PFSK-1 (cell line): ENCODE measurements around the gene CNTNAP5.

Source experiments
- FOXP2 ChIP-seq: optimal IDR thresholded peaks from 2 replicates; pipeline ENCODE3; 2011; ENCODE audit warnings: borderline replicate concordance, control low read depth, inconsistent platforms; ENCODE audit not compliant: insufficient read depth; ENCODE audit errors: extremely low read length, extremely low read depth
- POLR2AphosphoS5 ChIP-seq: IDR thresholded peaks from 2 replicates; pipeline ENCODE4 v1.6.1; 2012; ENCODE audit warnings: low read depth, mild to moderate bottlenecking, control low read depth, low read length, moderate library complexity
- REST ChIP-seq, 2 experiments: IDR thresholded peaks; 2 replicates each; pipeline versions ENCODE4 v1.6.1 to v1.8.0; 2011 to 2012; ENCODE audit warnings: low read depth in 2 of 2, low read length in 2 of 2, control low read depth in 1 of 2, inconsistent platforms in 1 of 2, mild to moderate bottlenecking in 1 of 2, moderate library complexity in 1 of 2; ENCODE audit not compliant: insufficient read depth in 1 of 2
- SIN3A ChIP-seq: IDR thresholded peaks from 2 replicates; pipeline ENCODE4 v1.6.1; 2012; ENCODE audit warnings: mild to moderate bottlenecking, low read length, moderate library complexity, borderline replicate concordance; ENCODE audit not compliant: insufficient read depth
- TAF1 ChIP-seq: IDR thresholded peaks from 2 replicates; pipeline ENCODE4 v1.6.1; 2012; ENCODE audit warnings: low read length, control low read depth, borderline replicate concordance; ENCODE audit not compliant: insufficient read depth

CNTNAP5 gene

DNA sequence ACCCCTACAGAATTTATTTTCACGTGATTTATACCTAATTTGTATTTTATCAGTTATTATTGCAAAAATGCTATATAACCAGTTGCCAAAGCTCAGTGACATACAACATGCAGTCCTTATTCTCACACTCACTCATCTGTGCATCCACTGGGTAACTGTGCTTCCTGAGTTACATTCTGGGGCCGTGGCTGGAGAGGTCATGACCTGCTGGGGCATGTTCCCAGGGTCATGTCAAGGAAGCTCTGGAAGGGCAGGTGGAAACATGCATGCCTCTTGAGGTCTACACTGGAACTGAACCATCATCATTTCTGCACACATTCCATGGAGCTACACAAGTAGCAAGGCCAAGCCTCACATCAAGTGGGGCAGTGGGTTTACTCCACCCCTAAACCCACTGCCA, 715.5 kb downstream of the CNTNAP5 start:
- TF ChIP-seq REST (IDR thresholded peaks at IDR 0.05; ENCODE audit: insufficient read depth in 1 of 2, low read depth in 2 of 2, low read length in 2 of 2) (no peak), SIN3A (no peak), FOXP2 (no peak), POLR2AphosphoS5 (no peak), TAF1 (no peak)

GRCh38 chr2:124753842-124754241, 728.8 kb downstream of the CNTNAP5 start:
- TF ChIP-seq POLR2AphosphoS5 (no peak), FOXP2 (no peak), TAF1 (no peak), REST (IDR thresholded peaks at IDR 0.05; ENCODE audit: insufficient read depth in 1 of 2, low read depth in 2 of 2, low read length in 2 of 2) (no peak), SIN3A (no peak)

- no peak for TF ChIP-seq POLR2AphosphoS5
- no peak for TF ChIP-seq REST (IDR thresholded peaks at IDR 0.05; ENCODE audit: insufficient read depth in 1 of 2, low read depth in 2 of 2, low read length in 2 of 2)
- no peak for TF ChIP-seq FOXP2
- no peak for TF ChIP-seq SIN3A
- no peak for TF ChIP-seq TAF1
These were observed 730.3 kb downstream of the CNTNAP5 start for GRCh38 chr2:124755386-124755785.

DNA sequence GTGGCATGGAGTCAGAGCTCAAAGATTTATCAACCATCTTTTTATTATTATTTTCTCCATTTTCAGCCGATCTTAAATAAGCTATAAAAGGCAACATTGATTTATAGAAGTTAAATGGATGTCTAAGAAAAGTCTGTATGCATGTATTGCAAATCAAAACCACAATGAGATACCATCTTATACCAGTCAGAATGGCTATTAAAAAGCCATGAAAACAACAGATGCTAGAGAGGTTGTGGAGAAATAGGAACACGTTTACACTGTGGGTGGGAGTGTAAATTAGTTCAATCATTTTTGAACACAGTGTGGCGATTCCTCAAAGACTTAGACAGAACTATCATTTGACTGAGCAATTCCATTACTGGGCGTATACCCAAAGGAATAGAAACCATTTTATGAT, 731.0 kb downstream of the CNTNAP5 start:
- TF ChIP-seq REST (IDR thresholded peaks at IDR 0.05; ENCODE audit: insufficient read depth in 1 of 2, low read depth in 2 of 2, low read length in 2 of 2) (no peak), FOXP2 (no peak), TAF1 (no peak), SIN3A (no peak), POLR2AphosphoS5 (no peak)

DNA sequence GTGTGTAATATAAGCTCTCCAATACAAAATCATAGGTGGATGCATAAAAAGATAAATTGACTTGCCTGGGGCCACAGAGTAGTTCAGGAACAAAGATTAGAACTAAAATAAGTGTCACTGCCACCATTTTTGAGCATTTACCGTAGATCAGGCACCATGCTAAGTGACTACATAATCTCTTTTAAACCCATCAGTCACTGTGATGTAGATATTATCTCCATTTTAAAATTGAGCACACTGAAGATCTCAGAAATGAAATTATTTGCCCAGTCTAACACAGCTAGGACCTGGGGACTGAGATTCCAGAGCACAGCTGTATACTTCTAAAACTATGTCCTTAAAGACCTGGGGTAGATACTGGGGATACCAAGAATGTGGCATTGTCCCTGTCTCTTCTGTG, 737.3 kb downstream of the CNTNAP5 start:
- TF ChIP-seq TAF1 = no peak
- no peak for TF ChIP-seq FOXP2
- no peak for TF ChIP-seq POLR2AphosphoS5
- no peak for TF ChIP-seq REST (IDR thresholded peaks at IDR 0.05; ENCODE audit: insufficient read depth in 1 of 2, low read depth in 2 of 2, low read length in 2 of 2)
- TF ChIP-seq SIN3A = no peak
